GM12865 (cell line): ENCODE measurements around the gene ADPRS.

Experiments used
- DNase-seq: peaks from one replicate; pipeline ENCODE4 v3.0.0; 2010; ENCODE audit warnings: low read depth
- H3K4me3 ChIP-seq: 2 replicates; pipeline ENCODE4 v1.5.1; 2011; ENCODE audit warnings: mild to moderate bottlenecking, low read depth, low read length, control low read depth
- TF ChIP-seq, protein P1 (sequence below): IDR thresholded peaks from 2 replicates; pipeline ENCODE4 v1.5.1; 2011; ENCODE audit warnings: low read length, control low read depth, low read depth, inconsistent platforms; ENCODE audit not compliant: insufficient read depth; ENCODE audit errors: missing control alignments

ADPRS gene

GRCh38 chr1:36097693-36098585, 9.2 kb downstream of the ADPRS start:
- no peak overlapping the region for H3K4me3 ChIP-seq
- TF ChIP-seq, protein P1, sequence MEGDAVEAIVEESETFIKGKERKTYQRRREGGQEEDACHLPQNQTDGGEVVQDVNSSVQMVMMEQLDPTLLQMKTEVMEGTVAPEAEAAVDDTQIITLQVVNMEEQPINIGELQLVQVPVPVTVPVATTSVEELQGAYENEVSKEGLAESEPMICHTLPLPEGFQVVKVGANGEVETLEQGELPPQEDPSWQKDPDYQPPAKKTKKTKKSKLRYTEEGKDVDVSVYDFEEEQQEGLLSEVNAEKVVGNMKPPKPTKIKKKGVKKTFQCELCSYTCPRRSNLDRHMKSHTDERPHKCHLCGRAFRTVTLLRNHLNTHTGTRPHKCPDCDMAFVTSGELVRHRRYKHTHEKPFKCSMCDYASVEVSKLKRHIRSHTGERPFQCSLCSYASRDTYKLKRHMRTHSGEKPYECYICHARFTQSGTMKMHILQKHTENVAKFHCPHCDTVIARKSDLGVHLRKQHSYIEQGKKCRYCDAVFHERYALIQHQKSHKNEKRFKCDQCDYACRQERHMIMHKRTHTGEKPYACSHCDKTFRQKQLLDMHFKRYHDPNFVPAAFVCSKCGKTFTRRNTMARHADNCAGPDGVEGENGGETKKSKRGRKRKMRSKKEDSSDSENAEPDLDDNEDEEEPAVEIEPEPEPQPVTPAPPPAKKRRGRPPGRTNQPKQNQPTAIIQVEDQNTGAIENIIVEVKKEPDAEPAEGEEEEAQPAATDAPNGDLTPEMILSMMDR, result no peak
- no peak for DNase-seq

DNA sequence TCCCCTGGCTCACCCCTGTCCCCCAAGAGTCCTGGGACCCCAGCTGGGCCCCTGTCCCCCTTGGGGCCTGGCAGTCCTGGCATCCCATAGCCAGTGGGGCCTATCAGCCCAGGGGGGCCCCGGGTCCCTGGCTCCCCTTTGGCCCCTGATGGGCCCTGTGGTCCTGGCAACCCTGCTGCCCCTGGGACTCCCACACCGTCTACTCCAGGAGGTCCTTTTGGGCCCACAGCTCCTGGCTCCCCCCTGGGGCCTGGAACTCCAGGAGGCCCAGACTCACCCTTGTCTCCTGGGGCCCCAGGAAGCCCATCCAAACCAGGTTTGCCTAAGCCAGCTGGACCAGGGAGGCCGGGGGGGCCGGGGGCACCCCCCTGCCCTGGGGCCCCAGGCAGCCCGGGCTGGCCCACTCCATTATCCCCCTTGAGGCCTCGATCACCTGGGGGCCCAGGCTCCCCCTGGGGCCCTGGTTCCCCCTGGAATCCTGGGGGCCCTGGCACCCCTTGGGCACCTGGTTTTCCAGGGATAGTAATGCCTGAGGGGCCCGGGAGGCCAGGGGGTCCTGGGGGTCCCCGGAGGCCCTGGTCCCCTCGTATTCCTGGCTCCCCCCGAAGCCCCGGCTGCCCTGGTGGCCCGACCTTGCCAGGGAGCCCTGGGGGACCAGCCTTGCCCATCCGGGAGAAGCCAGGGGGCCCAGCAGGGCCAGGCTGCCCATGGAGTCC, 10.1 kb downstream of the ADPRS start:
- DNase-seq, result no peak
- no peak overlapping the region for H3K4me3 ChIP-seq
- TF ChIP-seq, protein P1, result no peak

- no peak overlapping the region for H3K4me3 ChIP-seq
- DNase-seq, result peak; percentile 79
- TF ChIP-seq, protein P1, result peak; percentile 86
These were observed 11.1 kb downstream of the ADPRS start for GRCh38 chr1:36099681-36100341.

GRCh38 chr1:36100376-36100775, 11.7 kb downstream of the ADPRS start:
- H3K4me3 ChIP-seq, result no peak overlapping the region
- TF ChIP-seq, protein P1, result no peak
- DNase-seq, result no peak

DNA sequence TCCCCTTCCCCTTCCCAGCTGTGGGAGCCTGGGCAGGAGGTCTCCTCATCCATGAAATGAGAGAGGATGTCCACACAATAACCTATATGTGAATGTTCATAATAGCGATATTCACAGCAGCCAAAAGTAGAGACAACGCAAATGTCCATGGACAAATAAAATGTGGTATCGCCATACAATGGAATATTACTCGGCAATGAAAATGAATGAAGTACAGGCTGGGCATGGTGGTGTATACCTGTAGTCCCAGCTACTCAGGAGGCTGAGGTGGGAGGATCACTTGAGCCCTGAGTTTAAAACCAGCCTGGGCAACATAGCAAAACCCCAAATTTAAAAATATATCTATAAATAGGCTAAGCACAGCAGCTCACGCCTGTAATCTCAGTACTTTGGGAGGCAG, 12.9 kb downstream of the ADPRS start:
- H3K4me3 ChIP-seq, result no peak overlapping the region
- TF ChIP-seq, protein P1, result no peak
- DNase-seq, result no peak

DNA sequence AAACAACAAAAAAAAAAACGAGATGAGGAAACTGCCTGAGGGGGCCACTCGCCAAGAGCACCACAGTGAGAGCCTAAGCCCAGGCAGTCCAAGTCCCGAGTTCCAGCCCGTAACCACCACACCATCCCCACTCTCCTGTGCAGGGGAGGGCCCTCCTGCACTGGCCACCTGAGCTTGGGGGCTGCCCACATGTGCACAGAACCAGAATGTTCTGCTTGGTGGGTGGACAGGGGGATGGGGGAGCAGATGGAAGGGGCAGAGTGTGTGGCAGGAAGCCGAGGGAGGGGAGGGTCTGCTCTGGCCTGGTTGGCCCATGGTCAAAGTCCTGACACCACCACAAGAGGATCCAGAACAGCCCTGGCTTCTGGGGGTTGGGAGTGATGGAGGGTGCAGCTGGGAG, 17.6 kb downstream of the ADPRS start:
- H3K4me3 ChIP-seq, result no peak overlapping the region
- TF ChIP-seq, protein P1, result no peak
- no peak for DNase-seq
